NOMO-1 treated with DMSO at 0.1 percent for 48 hours (cell line): Measurements from ENCODE around the gene F3.

Experiments
- DNase-seq: peaks from one replicate; lab custom pipeline; 2025; ENCODE audit not compliant: unreplicated experiment; lab: John Stamatoyannopoulos, UW

The F3 gene

GRCh38 chr1:94528826-94529225 lies 12.7 kb downstream of the F3 start:
- no peak for DNase-seq

- DNase-seq, result no peak
Observed at GRCh38 chr1:94528299-94528698, 13.3 kb downstream of the F3 start.

- peak; percentile 19 for DNase-seq
Observed at GRCh38 chr1:94527447-94528031, 14.0 kb downstream of the F3 start.

GRCh38 chr1:94526152-94526980 lies 15.2 kb downstream of the F3 start:
- no peak for DNase-seq

- peak; percentile 9 for DNase-seq
Observed at GRCh38 chr1:94524531-94524930, 17.0 kb downstream of the F3 start.

GRCh38 chr1:94522304-94522703 lies 19.3 kb downstream of the F3 start:
- DNase-seq, result peak; percentile 33

GRCh38 chr1:94519351-94519750 lies 22.2 kb downstream of the F3 start:
- no peak for DNase-seq

- no peak for DNase-seq
Observed at GRCh38 chr1:94515296-94515947, 26.1 kb downstream of the F3 start.

- DNase-seq, result peak; percentile 5
Observed at GRCh38 chr1:94514095-94514727, 27.3 kb downstream of the F3 start.

GRCh38 chr1:94512816-94513215 lies 28.7 kb downstream of the F3 start:
- DNase-seq, result no peak

GRCh38 chr1:94504601-94505000 lies 37.0 kb downstream of the F3 start:
- peak; percentile 4 for DNase-seq

GRCh38 chr1:94503153-94503552 lies 38.4 kb downstream of the F3 start:
- DNase-seq, result no peak

GRCh38 chr1:94501935-94502334 lies 39.6 kb downstream of the F3 start:
- DNase-seq, result no peak

- no peak for DNase-seq
Observed at GRCh38 chr1:94501426-94501825, 40.1 kb downstream of the F3 start.

- DNase-seq, result no peak
Observed at GRCh38 chr1:94496076-94496755, 45.3 kb downstream of the F3 start.

- DNase-seq, result no peak
Observed at GRCh38 chr1:94490556-94490955, 51.0 kb downstream of the F3 start.

GRCh38 chr1:94486990-94487389 lies 54.6 kb downstream of the F3 start:
- DNase-seq, result no peak

- DNase-seq, result peak; percentile 46
Observed at GRCh38 chr1:94481473-94481933, 60.1 kb downstream of the F3 start.

GRCh38 chr1:94479682-94480081 lies 61.9 kb downstream of the F3 start:
- no peak for DNase-seq
